ENCODE measurements around the gene SYCE1L. TPM values are rescaled to one million over a fixed set of nuclear protein-coding genes. Genes with fewer than 3 reads are reported as not detected.

Gene SYCE1L
- total RNA-seq, 1 experiment from 2014 or later: 9.9 TPM

- Histone ChIP-seq H3K27me3 (ENCODE audit: insufficient read depth, low read length) (no peaks in the 10 kb centered on the region), H2AK5ac (ENCODE audit: insufficient read length, low read length) (no peak overlapping the region), H2BK5ac (ENCODE audit: insufficient read length, low read length) (no peak overlapping the region), H4K5ac (ENCODE audit: insufficient read length, low read depth, low read length) (no peak overlapping the region), H3K9ac (ENCODE audit: extremely low read depth, insufficient read length, low read length) (no peak overlapping the region), H3K79me2 (ENCODE audit: insufficient read depth, low read length) (no peaks in the 10 kb centered on the region), H3K4me2 (ENCODE audit: insufficient read depth, insufficient read length, low read length) (no peak overlapping the region), H4K20me1 (ENCODE audit: control insufficient read depth, insufficient read depth, insufficient read length) (no peaks in the 10 kb centered on the region), H2BK120ac (ENCODE audit: low read depth, low read length, poor library complexity, severe bottlenecking) (no peak overlapping the region), H2AFZ (ENCODE audit: low read length) (no peak overlapping the region), H4K8ac (replicated peaks; ENCODE audit: insufficient read length, low read depth, low read length) (no peak overlapping the region), H2BK15ac (ENCODE audit: low read depth, low read length) (no peak overlapping the region), H2BK12ac (ENCODE audit: insufficient read length, low read depth, low read length) (no peak overlapping the region), H3K4me1 (ENCODE audit: insufficient read depth, low read length) (no peaks in the 10 kb centered on the region), H3K56ac (ENCODE audit: insufficient read length, low read depth, low read length) (no peak overlapping the region), H3K14ac (ENCODE audit: insufficient read depth, low read length) (no peak overlapping the region), H3K23ac (ENCODE audit: insufficient read length, low read depth, low read length) (no peak overlapping the region), H4K91ac (ENCODE audit: insufficient read length, low read depth, low read length) (no peak overlapping the region), H3T11ph (ENCODE audit: low read length) (no peak overlapping the region), H2BK20ac (ENCODE audit: low read depth, low read length, poor library complexity, severe bottlenecking) (no peak overlapping the region), H3K79me1 (ENCODE audit: insufficient read depth, low read depth, low read length, poor library complexity, severe bottlenecking) (no peaks in the 10 kb centered on the region), H3K4ac (ENCODE audit: low read depth, low read length) (no peak overlapping the region), H3K18ac (ENCODE audit: insufficient read length, low read depth, low read length) (no peak overlapping the region), H3K9me3 (ENCODE audit: control insufficient read depth, low read depth, low read length) (no peaks in the 10 kb centered on the region), H3K27ac (ENCODE audit: insufficient read length, low read depth, low read length) (no peak overlapping the region), H3K23me2 (ENCODE audit: insufficient read length, low read depth, low read length, poor library complexity, severe bottlenecking) (no peaks in the 10 kb centered on the region)
- WGBS (ENCODE audit: extremely low coverage, insufficient read length, low lambda C conversion rate): no CpG with 5 or more reads among the region's 5 CpGs
- no peaks in the 10 kb centered on the region; the same call in 1 of the 2 replicates for H3K27me3 Mint-ChIP-seq (ENCODE audit: low read depth)
- H3K4me1 Mint-ChIP-seq: no peaks in the 10 kb centered on the region
- H3K9me3 Mint-ChIP-seq: no peaks in the 10 kb centered on the region
- TF ChIP-seq, protein P1, sequence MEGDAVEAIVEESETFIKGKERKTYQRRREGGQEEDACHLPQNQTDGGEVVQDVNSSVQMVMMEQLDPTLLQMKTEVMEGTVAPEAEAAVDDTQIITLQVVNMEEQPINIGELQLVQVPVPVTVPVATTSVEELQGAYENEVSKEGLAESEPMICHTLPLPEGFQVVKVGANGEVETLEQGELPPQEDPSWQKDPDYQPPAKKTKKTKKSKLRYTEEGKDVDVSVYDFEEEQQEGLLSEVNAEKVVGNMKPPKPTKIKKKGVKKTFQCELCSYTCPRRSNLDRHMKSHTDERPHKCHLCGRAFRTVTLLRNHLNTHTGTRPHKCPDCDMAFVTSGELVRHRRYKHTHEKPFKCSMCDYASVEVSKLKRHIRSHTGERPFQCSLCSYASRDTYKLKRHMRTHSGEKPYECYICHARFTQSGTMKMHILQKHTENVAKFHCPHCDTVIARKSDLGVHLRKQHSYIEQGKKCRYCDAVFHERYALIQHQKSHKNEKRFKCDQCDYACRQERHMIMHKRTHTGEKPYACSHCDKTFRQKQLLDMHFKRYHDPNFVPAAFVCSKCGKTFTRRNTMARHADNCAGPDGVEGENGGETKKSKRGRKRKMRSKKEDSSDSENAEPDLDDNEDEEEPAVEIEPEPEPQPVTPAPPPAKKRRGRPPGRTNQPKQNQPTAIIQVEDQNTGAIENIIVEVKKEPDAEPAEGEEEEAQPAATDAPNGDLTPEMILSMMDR (conservative IDR thresholded peaks at IDR 0.05): peak; percentile 83
- no peak overlapping the region for H3K27ac Mint-ChIP-seq
- no peak for DNase-seq
- H3K4me3 Mint-ChIP-seq: no peak overlapping the region
- no peaks in the 10 kb centered on the region for H3K36me3 Mint-ChIP-seq (ENCODE audit: insufficient read depth in 1 of 3, low read depth in 3 of 3)
These were observed 27.2 kb upstream of the SYCE1L start for GRCh38 chr16:77171745-77172635.

All from H9 (cell line).